Measurements from ENCODE around the gene DCAF11. TPM values are rescaled to one million over a fixed set of nuclear protein-coding genes. Genes with fewer than 3 reads are reported as not detected.

DCAF11 gene
- total and polyA plus RNA-seq, 2 of the 13 experiments (the other 11 are each of a cell fraction or from before 2014, with no cell fraction given): 150 to 257 TPM

DNA sequence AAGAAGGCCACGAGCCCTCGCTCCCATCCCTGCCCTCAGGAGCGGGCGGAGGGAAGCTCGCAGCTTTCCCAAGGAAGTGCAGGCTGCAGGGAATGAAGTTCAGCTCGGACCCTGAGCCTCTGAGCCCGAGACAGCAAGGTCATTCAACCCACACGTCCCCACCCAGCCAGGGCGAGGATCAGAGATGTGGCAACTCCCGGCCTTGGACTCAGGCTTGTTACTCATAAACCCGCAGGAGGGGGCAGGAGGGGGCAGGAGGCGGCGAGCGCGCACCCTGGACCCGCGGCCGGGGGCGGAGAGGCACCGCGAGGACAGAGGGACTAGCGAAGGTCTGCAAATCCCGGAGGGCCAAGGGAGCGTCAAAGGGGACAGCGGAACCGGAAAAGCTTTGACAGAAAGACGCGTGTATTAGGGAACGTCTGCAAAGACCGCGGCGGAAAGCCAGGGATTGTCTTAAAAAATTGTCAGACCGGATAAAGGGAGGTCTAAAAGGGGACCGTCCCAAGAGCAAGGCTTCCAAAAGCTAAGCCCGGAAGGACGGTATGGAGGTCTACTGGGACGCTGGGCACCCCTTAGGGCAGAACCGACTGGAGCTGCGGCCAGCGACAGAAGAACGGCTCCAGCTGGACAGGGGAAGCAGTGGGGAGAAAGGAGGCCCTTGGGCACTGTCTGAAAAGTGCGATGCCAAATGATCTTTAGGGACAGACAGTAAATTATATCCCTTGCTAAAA, 611 bp upstream of the DCAF11 start (continued):
- TF ChIP-seq ZNF260 (CRISPR knock-in tag; IDR thresholded peaks at IDR 0.05; ENCODE audit: borderline replicate concordance, low read depth) (0 out of 2 replicates have a peak, but pooled peaks have one; percentile 89), ZNF83 (CRISPR knock-in tag; IDR thresholded peaks at IDR 0.05; ENCODE audit: borderline replicate concordance) (no peak; the same call in none of the 2 replicates), ZNF263 (CRISPR knock-in tag; IDR thresholded peaks at IDR 0.05) (peak; percentile 80; the same call in 1 of the 2 replicates), IRF2 (CRISPR knock-in tag; IDR thresholded peaks at IDR 0.05) (peak; percentile 100), FOSL2 (CRISPR knock-in tag; IDR thresholded peaks at IDR 0.05) (peak; percentile 96), MAZ (IDR thresholded peaks at IDR 0.05; ENCODE audit: borderline replicate concordance, low read depth, low read length) (peak; percentile 100), MAZ (CRISPR knock-in tag; IDR thresholded peaks at IDR 0.05; ENCODE audit: low read depth) (peak; percentile 100), CSRNP1 (CRISPR knock-in tag; IDR thresholded peaks at IDR 0.05) (peak; percentile 99), ZNF761 (CRISPR knock-in tag; conservative IDR thresholded peaks at IDR 0.05) (peak; percentile 98), HOXA3 (CRISPR knock-in tag; IDR thresholded peaks at IDR 0.05) (peak; percentile 98), ZBTB3 (CRISPR knock-in tag; IDR thresholded peaks at IDR 0.05; ENCODE audit: borderline replicate concordance, low read depth) (peak; percentile 83), ZC3H4 (CRISPR knock-in tag; IDR thresholded peaks at IDR 0.05; ENCODE audit: borderline replicate concordance) (peak; percentile 97), MTF2 (CRISPR knock-in tag; IDR thresholded peaks at IDR 0.05; ENCODE audit: borderline replicate concordance) (no peak; the same call in 1 of the 2 replicates), ZNF264 (CRISPR knock-in tag; IDR thresholded peaks at IDR 0.05) (peak; percentile 97), PTBP1 (IDR thresholded peaks at IDR 0.05; ENCODE audit: low read depth, low read length, poor library complexity, severe bottlenecking) (no peak), HNRNPH1 (optimal IDR thresholded peaks at IDR 0.05; ENCODE audit: low read depth, low read length) (no peak), NFE2L1 (CRISPR knock-in tag; IDR thresholded peaks at IDR 0.05; ENCODE audit: borderline replicate concordance) (no peak), ZNF605 (CRISPR knock-in tag; IDR thresholded peaks at IDR 0.05) (no peak; the same call in 1 of the 2 replicates), SKIL (CRISPR knock-in tag; IDR thresholded peaks at IDR 0.05; ENCODE audit: borderline replicate concordance) (no peak)
- TF ChIP-seq, protein P1, sequence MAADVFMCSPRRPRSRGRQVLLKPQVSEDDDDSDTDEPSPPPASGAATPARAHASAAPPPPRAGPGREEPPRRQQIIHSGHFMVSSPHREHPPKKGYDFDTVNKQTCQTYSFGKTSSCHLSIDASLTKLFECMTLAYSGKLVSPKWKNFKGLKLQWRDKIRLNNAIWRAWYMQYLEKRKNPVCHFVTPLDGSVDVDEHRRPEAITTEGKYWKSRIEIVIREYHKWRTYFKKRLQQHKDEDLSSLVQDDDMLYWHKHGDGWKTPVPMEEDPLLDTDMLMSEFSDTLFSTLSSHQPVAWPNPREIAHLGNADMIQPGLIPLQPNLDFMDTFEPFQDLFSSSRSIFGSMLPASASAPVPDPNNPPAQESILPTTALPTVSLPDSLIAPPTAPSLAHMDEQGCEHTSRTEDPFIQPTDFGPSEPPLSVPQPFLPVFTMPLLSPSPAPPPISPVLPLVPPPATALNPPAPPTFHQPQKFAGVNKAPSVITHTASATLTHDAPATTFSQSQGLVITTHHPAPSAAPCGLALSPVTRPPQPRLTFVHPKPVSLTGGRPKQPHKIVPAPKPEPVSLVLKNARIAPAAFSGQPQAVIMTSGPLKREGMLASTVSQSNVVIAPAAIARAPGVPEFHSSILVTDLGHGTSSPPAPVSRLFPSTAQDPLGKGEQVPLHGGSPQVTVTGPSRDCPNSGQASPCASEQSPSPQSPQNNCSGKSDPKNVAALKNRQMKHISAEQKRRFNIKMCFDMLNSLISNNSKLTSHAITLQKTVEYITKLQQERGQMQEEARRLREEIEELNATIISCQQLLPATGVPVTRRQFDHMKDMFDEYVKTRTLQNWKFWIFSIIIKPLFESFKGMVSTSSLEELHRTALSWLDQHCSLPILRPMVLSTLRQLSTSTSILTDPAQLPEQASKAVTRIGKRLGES (CRISPR knock-in tag; IDR thresholded peaks at IDR 0.05; ENCODE audit: borderline replicate concordance): peak; percentile 39
- TF ChIP-seq, protein P2, sequence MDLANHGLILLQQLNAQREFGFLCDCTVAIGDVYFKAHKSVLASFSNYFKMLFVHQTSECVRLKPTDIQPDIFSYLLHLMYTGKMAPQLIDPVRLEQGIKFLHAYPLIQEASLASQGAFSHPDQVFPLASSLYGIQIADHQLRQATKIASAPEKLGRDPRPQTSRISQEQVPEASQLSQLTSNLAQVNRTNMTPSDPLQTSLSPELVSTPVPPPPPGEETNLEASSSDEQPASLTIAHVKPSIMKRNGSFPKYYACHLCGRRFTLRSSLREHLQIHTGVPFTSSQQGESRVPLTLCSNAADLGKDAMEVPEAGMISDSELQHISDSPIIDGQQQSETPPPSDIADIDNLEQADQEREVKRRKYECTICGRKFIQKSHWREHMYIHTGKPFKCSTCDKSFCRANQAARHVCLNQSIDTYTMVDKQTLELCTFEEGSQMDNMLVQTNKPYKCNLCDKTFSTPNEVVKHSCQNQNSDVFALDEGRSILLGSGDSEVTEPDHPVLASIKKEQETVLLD (CRISPR knock-in tag; IDR thresholded peaks at IDR 0.05; ENCODE audit: low read depth): no peak
